Neural cell (in vitro differentiated cells): ENCODE measurements around the gene RAPGEFL1. TPM values are rescaled to one million over a fixed set of nuclear protein-coding genes. Genes with fewer than 3 reads are reported as not detected.

Experiments
- H2AFZ ChIP-seq: fragments of 200-600, 300-800 bp; sonication (generic), shearing (Covaris generic); 2 replicates; pipeline ENCODE4 v1.6.0; 2014; ENCODE audit warnings: low read depth, mild to moderate bottlenecking, antibody characterized with exemption, low read length, moderate library complexity
- H3F3A ChIP-seq: fragments of 200-600 bp; shearing (Covaris generic); 2 replicates; pipeline ENCODE4 v1.6.1; 2016; ENCODE audit warnings: mild to moderate bottlenecking, moderate library complexity, mixed read lengths, antibody characterized with exemption, low read length; ENCODE audit not compliant: insufficient read depth, poor library complexity, severe bottlenecking
- H3K27ac ChIP-seq: fragments of 200-600, 300-800 bp; sonication (generic), shearing (Covaris generic); 2 replicates; pipeline ENCODE4 v1.5.1; 2014; ENCODE audit warnings: mild to moderate bottlenecking, low read length, moderate library complexity
- H3K27me3 ChIP-seq: fragments of 300-800, 200-600 bp; sonication (generic), shearing (Covaris generic); 2 replicates; pipeline ENCODE4 v1.6.0; 2014; ENCODE audit warnings: mild to moderate bottlenecking, low read depth, low read length, moderate library complexity; ENCODE audit not compliant: insufficient read depth
- H3K36me3 ChIP-seq: fragments of 300-800, 200-600 bp; sonication (generic), shearing (Covaris generic); 2 replicates; pipeline ENCODE4 v1.5.1; 2014; ENCODE audit warnings: mild to moderate bottlenecking, antibody characterized with exemption, low read length, moderate library complexity; ENCODE audit not compliant: insufficient read depth
- H3K4me2 ChIP-seq: fragments of 300-800, 200-600 bp; sonication (generic), shearing (Covaris generic); 2 replicates; pipeline ENCODE4 v1.6.0; 2014; ENCODE audit warnings: mild to moderate bottlenecking, low read length
- H3K4me3 ChIP-seq: fragments of 300-800, 200-600 bp; sonication (generic), shearing (Covaris generic); 2 replicates; pipeline ENCODE4 v1.5.1; 2014; ENCODE audit warnings: mild to moderate bottlenecking, low read length, moderate library complexity
- H3K79me2 ChIP-seq: fragments of 200-600 bp; shearing (Covaris generic); replicated peaks from 2 replicates; pipeline ENCODE4 v1.6.0; 2014; ENCODE audit warnings: mild to moderate bottlenecking, low read length, moderate library complexity; ENCODE audit not compliant: insufficient read depth
- H3K9ac ChIP-seq: fragments of 300-800, 200-600 bp; sonication (generic), shearing (Covaris generic); 2 replicates; pipeline ENCODE4 v1.6.1; 2016; ENCODE audit warnings: mild to moderate bottlenecking, low read length, mixed read lengths
- H3K9me2 ChIP-seq: fragments of 200-600 bp; shearing (Covaris generic); 2 replicates; pipeline ENCODE4 v1.6.1; 2016; ENCODE audit warnings: mild to moderate bottlenecking, low read length, mixed read lengths; ENCODE audit not compliant: insufficient read depth
- H3K9me3 ChIP-seq: fragments of 200-600, 300-800 bp; sonication (generic), shearing (Covaris generic); 2 replicates; pipeline ENCODE4 v1.6.1; 2016; ENCODE audit warnings: mild to moderate bottlenecking, mixed run types, low read length, moderate library complexity, mixed read lengths
- H4K20me1 ChIP-seq: fragments of 200-600 bp; shearing (Covaris generic); 2 replicates; pipeline ENCODE4 v1.6.1; 2016; ENCODE audit warnings: mild to moderate bottlenecking, mixed run types; ENCODE audit not compliant: insufficient read depth
- CTCF ChIP-seq: fragments of 450-650 bp; IDR thresholded peaks from 2 replicates; pipeline ENCODE4 v1.5.1; 2014; ENCODE audit warnings: antibody characterized with exemption, mild to moderate bottlenecking, moderate library complexity; ENCODE audit not compliant: poor library complexity, severe bottlenecking
- EP300 ChIP-seq: fragments of 450-650 bp; conservative IDR thresholded peaks from 2 replicates; pipeline ENCODE4 v1.6.1; 2014; ENCODE audit warnings: antibody characterized with exemption, mild to moderate bottlenecking, moderate library complexity; ENCODE audit not compliant: poor library complexity, severe bottlenecking
- EZH2 ChIP-seq: fragments of 200-600, 300-800 bp; shearing (Covaris generic), sonication (generic); IDR thresholded peaks from 2 replicates; pipeline ENCODE4 v1.6.1; 2014; ENCODE audit warnings: antibody characterized with exemption, low read length, borderline replicate concordance, mild to moderate bottlenecking; ENCODE audit not compliant: insufficient read depth, poor library complexity, severe bottlenecking
- POLR2AphosphoS5 ChIP-seq: IDR thresholded peaks from 2 replicates; pipeline ENCODE4 v1.6.1; 2012
- polyA plus RNA-seq: library from polyadenylated mRNA; depleted of rRNA; stranded (reverse); fragments of >200 nt; gene quantifications from 2 replicates; pipeline ENCODE4 v1.2.3, GENCODE V29; 2014
- small RNA-seq, 3 experiments: library from RNA; depleted of rRNA; stranded (forward); fragments of <200 nt; gene quantifications; one replicate each; pipeline ENCODE3, GENCODE V24; 2012

RAPGEFL1 gene
- polyA plus RNA-seq, 1 donor from 2014 or later, result 15.5 TPM

GRCh38 chr17:40244255-40244654, 67.0 kb downstream of the RAPGEFL1 start:
- Histone ChIP-seq H2AFZ (no peak overlapping the region), H3F3A (no peaks in the 10 kb centered on the region), H3K9me3 (no peaks in the 10 kb centered on the region), H3K27ac (no peak overlapping the region), H3K9ac (no peak overlapping the region), H4K20me1 (no peaks in the 10 kb centered on the region), H3K9me2 (no peaks in the 10 kb centered on the region), H3K36me3 (no peaks in the 10 kb centered on the region), H3K4me2 (no peak overlapping the region), H3K4me3 (no peak overlapping the region), H3K79me2 (peaks cover 15% of the 10 kb centered on the region), H3K27me3 (no peaks in the 10 kb centered on the region)
- no peak for TF ChIP-seq CTCF
- TF ChIP-seq EP300, result no peak
- TF ChIP-seq EZH2, result no peak
- no peak for TF ChIP-seq POLR2AphosphoS5

Small RNA genes lying within 50 kb of the gene (small RNA-seq; reads per million reads assigned to genes)
- 0 reads per million in 3 experiments for gene MIR6867

Other genes with a start within 250 kb of the RAPGEFL1 start
- 90.1 and 97.1 TPM in 2 replicates for gene ORMDL3, start 249.9 kb upstream of the RAPGEFL1 start, polyA plus RNA-seq
- not detected in 2 replicates for gene LRRC3C, start 249.7 kb upstream of the RAPGEFL1 start, polyA plus RNA-seq
- gene GSDMA, start 214.5 kb upstream of the RAPGEFL1 start, polyA plus RNA-seq, result not detected in 2 replicates
- gene PSMD3, start 196.7 kb upstream of the RAPGEFL1 start, polyA plus RNA-seq, result 117 and 139 TPM in 2 replicates
- 0.32 TPM in 1 of 2 replicates, not detected in the other for gene CSF3, start 162.0 kb upstream of the RAPGEFL1 start, polyA plus RNA-seq
- gene MED24, start 123.1 kb upstream of the RAPGEFL1 start, polyA plus RNA-seq, result 159 and 161 TPM in 2 replicates
- gene THRA, start 114.5 kb upstream of the RAPGEFL1 start, polyA plus RNA-seq, result 97.2 and 111 TPM in 2 replicates
- gene NR1D1, start 76.9 kb upstream of the RAPGEFL1 start, polyA plus RNA-seq, result 0.73 TPM in 1 of 2 replicates, not detected in the other
- gene MSL1, start 55.5 kb upstream of the RAPGEFL1 start, polyA plus RNA-seq, result 118 and 137 TPM in 2 replicates
- gene CASC3, start 36.9 kb upstream of the RAPGEFL1 start, polyA plus RNA-seq, result 50.6 and 52.3 TPM in 2 replicates
- gene WIPF2, start 41.8 kb downstream of the RAPGEFL1 start, polyA plus RNA-seq, result 8.6 and 11.5 TPM in 2 replicates
- 1.9 and 2.2 TPM in 2 replicates for gene CDC6, start 110.4 kb downstream of the RAPGEFL1 start, polyA plus RNA-seq
- 4.7 and 6.6 TPM in 2 replicates for gene RARA, start 131.7 kb downstream of the RAPGEFL1 start, polyA plus RNA-seq
- gene GJD3, start 187.3 kb downstream of the RAPGEFL1 start, polyA plus RNA-seq, result not detected in 2 replicates
- 5.3 and 7.8 TPM in 2 replicates for gene TOP2A, start 240.4 kb downstream of the RAPGEFL1 start, polyA plus RNA-seq